GM13976 (cell line): ENCODE results near the gene OR11H7.
"Not testable (repeated sequence)": the region's sequence is repeated elsewhere in the genome, so short reads cannot be mapped to it uniquely, and the experiment has no call there.

Experiments
- DNase-seq: peaks from one replicate; pipeline ENCODE4 v3.0.0; 2012; ENCODE audit warnings: low spot score
- in situ Hi-C: fragments of 300-500 bp; cut with MboI; formaldehyde crosslinking; loops from one replicate; pipeline ENCODE4 v1.12.0; 2022; ENCODE audit warnings: low sequenced_read_pairs, mixed read lengths, inconsistent platforms; ENCODE audit not compliant: unreplicated experiment
- TF ChIP-seq, protein P1 (sequence below): IDR thresholded peaks from 2 replicates; pipeline ENCODE4 v1.5.1; 2012; ENCODE audit warnings: borderline replicate concordance, mild to moderate bottlenecking; ENCODE audit not compliant: insufficient read depth; ENCODE audit errors: extremely low read depth, missing control alignments, control extremely low read depth

The OR11H7 gene

DNA sequence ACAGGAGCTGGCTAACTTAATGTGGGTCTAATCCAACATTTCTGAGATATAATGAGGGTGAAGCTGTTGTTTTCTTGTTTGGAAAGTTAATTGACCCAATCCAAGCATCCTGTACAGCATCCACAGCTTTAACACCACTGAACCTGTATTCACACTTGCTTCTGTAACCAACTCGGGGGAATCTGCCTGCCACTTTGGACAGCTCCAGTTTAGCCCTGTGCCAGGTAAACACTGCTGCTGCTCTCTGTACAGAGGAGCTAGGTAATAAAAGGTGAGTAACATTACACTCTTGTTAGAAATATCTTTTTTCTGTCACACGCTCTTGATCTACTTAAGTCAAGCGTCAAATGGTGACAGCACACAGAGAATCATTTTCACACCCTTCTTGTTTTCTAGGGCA is 37.4 kb upstream of the OR11H7 start:
- TF ChIP-seq, protein P1, sequence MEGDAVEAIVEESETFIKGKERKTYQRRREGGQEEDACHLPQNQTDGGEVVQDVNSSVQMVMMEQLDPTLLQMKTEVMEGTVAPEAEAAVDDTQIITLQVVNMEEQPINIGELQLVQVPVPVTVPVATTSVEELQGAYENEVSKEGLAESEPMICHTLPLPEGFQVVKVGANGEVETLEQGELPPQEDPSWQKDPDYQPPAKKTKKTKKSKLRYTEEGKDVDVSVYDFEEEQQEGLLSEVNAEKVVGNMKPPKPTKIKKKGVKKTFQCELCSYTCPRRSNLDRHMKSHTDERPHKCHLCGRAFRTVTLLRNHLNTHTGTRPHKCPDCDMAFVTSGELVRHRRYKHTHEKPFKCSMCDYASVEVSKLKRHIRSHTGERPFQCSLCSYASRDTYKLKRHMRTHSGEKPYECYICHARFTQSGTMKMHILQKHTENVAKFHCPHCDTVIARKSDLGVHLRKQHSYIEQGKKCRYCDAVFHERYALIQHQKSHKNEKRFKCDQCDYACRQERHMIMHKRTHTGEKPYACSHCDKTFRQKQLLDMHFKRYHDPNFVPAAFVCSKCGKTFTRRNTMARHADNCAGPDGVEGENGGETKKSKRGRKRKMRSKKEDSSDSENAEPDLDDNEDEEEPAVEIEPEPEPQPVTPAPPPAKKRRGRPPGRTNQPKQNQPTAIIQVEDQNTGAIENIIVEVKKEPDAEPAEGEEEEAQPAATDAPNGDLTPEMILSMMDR: no peak
- in situ Hi-C loops: no loop called here
- DNase-seq: no peak

DNA sequence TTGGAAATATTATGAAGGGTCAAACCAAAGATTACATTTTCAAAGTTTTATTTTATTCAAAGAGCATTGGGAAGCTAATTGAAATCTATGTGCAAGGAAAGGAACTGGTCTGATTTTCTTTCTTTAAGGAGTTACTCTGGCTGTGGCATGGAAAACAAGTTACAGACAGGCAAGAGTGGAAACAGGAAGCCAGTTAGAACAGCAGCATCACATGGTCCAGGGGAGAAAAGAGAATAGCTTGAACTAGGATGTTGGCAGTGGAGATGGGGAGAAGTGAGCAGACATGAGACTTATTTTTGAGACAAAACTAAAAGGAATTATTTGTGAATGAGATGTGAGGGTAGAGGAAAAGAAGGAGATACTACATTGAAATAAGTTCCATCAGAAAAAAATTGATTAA is 34.7 kb upstream of the OR11H7 start:
- TF ChIP-seq, protein P1: no peak
- no peak for DNase-seq
- in situ Hi-C loops: no loop called here

DNA sequence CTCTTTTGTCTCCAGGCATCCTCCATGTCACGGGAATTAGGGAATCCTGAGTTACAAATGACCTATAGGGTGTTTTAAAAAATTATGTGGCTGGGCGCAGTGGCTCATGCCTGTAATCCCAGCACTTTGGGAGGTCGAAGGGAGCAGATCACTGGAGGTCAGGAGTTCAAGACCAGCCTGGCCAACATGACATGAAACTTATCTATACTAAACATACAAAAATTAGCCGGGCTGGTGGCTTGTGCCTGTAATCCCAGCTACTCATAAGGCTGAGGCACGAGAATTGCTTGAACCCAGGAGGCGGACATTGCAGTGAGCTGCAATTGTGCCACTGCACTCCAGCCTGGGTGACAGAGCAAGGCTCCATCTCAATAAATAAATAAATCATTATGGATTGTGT is 33.6 kb upstream of the OR11H7 start:
- in situ Hi-C loops, DNase-seq: not testable (repeated sequence)

DNA sequence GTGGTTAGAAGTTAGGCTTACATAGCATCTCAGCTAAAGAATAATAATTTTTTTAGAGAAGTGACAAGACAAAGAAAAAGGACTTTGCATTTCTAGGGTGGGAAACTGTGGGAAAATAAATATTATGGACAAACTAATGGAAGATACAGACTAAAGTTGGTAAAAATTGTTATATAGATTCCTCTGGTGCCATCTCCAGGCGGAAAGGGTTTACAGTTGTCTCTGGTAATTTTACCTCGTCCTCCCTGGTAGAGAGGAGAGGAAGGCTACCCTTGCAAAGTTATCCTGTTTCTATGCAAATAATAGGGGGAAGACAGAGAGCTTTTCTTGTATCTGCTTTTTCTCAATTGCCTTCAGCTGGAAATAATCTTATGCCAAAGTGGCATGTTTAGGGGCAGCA is 32.9 kb upstream of the OR11H7 start:
- in situ Hi-C loops: no loop called here
- TF ChIP-seq, protein P1: no peak
- no peak for DNase-seq

DNA sequence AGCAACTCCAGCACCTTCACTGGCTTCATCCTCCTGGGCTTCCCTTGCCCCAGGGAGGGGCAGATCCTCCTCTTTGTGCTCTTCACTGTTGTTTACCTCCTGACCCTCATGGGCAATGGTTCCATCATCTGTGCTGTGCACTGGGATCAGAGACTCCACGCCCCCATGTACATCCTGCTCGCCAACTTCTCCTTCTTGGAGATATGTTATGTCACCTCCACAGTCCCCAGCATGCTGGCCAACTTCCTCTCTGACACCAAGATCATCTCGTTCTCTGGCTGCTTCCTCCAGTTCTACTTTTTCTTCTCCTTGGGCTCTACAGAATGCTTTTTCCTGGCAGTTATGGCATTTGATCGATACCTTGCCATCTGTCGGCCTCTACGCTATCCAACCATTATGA is 31.3 kb upstream of the OR11H7 start:
- in situ Hi-C loops: no loop called here
- TF ChIP-seq, protein P1: no peak
- DNase-seq: no peak

DNA sequence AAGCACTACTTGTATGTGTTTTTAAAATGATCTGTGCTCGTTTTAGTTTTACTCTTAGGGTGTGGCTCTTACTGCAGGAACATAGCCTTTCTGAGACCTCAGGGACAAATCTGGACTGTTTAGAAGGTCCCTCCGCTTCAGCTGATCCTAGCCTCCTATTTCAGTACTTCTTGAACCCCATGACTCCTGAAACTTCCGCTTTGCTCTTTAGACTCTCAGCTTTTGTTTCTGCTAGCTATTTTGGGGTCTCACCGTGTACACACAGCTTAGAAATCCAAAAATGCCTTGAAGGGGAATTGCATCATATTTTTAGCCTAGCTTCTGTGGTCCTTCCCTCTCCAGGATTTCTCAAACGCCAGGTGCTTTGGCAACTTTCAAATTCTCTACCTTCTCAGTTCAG is 29.8 kb upstream of the OR11H7 start:
- in situ Hi-C loops: no loop called here
- DNase-seq: no peak
- TF ChIP-seq, protein P1: no peak

DNA sequence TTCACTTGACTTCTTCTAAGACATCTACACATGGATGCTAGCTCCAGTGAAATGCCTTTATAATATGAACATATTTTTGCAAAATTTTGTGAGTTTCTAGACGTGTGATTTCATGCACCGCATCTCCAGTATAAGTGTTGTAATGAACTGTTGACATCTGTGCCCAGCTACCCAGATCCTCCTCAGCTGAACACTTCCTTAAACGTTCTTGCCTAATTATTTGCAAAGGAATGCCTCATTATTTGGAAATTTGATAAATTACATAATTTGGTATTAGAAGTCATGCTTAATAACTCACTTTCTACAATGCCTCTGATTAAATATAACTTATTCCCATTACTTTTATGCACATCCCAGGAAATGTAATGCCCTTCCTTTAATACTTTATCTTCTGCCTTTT is 24.1 kb upstream of the OR11H7 start:
- TF ChIP-seq, protein P1: no peak
- DNase-seq: no peak
- in situ Hi-C loops: no loop called here
